ENCODE results near the gene ANO2.

DNA sequence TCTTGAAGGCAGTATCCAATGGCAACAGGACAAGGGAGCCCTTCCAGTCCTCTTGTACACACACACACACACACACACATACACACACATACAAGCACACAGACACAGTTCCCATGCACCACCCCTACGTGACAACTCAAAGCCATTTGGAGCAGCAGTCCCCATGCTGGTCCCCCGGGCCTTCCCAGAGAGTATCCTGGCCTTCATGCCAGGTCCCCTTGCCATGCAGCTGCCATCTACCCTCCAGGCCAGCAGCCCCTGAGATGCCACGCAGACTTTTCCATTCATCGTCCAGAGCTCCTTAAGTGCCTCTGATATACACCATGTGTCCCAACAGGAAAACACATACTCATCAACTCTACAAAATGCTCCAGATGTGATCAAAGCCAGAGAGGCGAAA is 159.5 kb downstream of the ANO2 start:
- no peak for TF ChIP-seq POLR2A (IDR thresholded peaks at IDR 0.05)
- TF ChIP-seq, protein P1, sequence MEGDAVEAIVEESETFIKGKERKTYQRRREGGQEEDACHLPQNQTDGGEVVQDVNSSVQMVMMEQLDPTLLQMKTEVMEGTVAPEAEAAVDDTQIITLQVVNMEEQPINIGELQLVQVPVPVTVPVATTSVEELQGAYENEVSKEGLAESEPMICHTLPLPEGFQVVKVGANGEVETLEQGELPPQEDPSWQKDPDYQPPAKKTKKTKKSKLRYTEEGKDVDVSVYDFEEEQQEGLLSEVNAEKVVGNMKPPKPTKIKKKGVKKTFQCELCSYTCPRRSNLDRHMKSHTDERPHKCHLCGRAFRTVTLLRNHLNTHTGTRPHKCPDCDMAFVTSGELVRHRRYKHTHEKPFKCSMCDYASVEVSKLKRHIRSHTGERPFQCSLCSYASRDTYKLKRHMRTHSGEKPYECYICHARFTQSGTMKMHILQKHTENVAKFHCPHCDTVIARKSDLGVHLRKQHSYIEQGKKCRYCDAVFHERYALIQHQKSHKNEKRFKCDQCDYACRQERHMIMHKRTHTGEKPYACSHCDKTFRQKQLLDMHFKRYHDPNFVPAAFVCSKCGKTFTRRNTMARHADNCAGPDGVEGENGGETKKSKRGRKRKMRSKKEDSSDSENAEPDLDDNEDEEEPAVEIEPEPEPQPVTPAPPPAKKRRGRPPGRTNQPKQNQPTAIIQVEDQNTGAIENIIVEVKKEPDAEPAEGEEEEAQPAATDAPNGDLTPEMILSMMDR (IDR thresholded peaks at IDR 0.05 in 4 of 5, conservative IDR thresholded peaks at IDR 0.05 in 1 of 5) = no peak
